CD4-positive, alpha-beta T cell treated with Interferon gamma for 1 hour (primary cell): ENCODE data around the gene HEPN1.

ENCODE experiments used
- DNase-seq: peaks from one replicate; pipeline ENCODE4 v3.0.0-alpha.2; 2020

HEPN1 gene

GRCh38 chr11:124886476-124886875, 32.6 kb upstream of the HEPN1 start:
- DNase-seq = no peak

- no peak for DNase-seq
Measured at GRCh38 chr11:124886978-124887666, 31.9 kb upstream of the HEPN1 start.

- no peak for DNase-seq
Measured at GRCh38 chr11:124887667-124888013, 31.4 kb upstream of the HEPN1 start.

GRCh38 chr11:124889191-124890091, 29.6 kb upstream of the HEPN1 start:
- DNase-seq = no peak

DNA sequence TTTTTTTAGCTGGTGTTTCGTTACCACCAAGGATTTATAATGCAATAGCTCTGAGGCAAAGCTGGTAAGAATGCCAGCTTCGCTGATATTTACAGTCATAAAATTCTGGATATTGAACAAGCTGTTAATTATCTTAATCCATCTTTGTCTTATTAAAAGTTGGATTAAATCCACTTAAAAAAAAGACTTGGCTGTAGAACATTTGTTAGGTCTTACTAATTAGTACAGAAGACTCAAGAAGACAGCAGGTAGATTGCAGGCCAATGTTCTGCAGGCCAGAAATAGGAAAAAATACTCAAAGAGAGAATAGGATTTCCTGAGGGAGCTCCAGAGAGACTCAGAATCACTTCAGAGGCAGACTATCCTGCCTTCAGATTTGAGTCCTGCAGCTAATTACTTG, 28.9 kb upstream of the HEPN1 start:
- DNase-seq = no peak

GRCh38 chr11:124890683-124891372, 28.2 kb upstream of the HEPN1 start:
- no peak for DNase-seq

DNA sequence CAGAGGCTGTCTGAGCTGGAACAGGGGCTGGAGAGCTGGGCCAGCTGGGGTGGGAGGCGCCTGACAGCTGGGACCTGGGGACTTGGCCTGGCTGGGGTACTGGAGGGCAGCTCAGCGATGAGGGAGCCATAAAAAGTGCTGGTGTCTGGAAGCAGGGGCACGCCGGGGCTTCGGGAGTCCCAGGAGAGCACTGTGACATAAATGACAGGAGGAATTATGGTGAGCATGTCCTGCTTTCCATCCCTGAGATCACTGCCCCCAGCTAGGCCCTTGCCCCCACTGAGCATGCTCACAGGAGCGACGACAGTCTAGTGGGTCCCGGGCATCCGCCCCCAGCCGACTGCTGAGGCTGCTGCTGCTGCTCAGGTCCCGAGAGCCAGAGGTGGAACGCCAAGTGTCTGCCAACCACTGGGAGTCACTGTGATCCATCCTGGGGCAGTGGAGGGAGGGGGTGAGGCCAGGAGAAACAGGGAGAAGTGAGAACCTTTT, 27.6 kb upstream of the HEPN1 start:
- DNase-seq = no peak

DNA sequence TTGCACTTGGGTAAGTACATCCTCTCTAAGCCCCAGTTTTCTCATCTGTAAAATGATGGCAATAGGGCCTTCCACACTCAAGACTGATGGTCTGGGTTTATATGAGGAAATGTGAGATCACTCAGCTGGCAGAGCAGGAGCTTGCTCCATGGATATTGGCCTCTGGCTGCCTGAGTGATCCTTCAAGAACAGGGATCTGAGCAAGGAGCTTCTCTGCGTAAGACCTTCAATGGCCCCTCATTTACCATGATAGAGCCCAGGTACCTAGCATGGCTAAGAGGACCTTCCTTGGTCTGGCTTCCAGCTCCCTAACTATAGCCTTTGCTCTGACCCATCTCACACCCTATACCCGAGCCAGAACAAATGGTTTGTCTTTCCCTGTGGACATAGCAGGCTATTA, 26.9 kb upstream of the HEPN1 start:
- no peak for DNase-seq

DNA sequence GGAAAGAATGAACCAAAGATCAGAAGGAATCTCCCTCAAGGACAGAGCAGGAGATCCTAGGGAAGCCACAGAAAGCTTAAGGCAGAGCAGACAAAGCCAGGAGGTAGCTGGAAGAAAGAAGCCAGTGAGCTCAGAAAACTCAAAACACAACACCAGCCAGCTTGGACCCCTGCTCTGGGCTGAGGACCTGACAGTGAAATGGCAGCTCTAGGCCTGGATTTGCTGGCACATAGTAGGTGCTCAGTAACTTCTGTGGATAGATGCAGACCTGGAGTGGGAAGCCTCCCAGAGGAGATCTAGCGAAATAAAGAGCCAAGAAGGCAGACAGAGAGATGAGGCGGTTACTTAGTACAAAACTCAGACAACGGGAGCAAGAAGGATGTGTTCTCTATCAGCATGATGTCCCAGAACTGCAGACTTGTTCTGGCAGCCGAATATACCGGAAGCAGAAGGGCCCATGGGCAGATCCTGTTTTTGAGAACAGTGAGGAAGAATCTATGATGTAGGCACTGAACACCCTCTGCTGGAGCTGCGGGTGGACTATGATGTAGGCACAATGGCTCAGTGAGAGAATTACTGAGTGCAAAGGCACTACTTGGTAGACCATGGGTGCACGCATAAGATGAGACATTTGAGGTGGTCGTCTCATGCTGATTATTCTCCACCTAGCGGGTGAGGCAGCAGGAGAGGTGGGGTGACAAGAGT, 26.1 kb upstream of the HEPN1 start:
- no peak for DNase-seq

GRCh38 chr11:124893781-124894401, 25.2 kb upstream of the HEPN1 start:
- no peak for DNase-seq

GRCh38 chr11:124894606-124895430, 24.2 kb upstream of the HEPN1 start:
- DNase-seq = no peak

DNA sequence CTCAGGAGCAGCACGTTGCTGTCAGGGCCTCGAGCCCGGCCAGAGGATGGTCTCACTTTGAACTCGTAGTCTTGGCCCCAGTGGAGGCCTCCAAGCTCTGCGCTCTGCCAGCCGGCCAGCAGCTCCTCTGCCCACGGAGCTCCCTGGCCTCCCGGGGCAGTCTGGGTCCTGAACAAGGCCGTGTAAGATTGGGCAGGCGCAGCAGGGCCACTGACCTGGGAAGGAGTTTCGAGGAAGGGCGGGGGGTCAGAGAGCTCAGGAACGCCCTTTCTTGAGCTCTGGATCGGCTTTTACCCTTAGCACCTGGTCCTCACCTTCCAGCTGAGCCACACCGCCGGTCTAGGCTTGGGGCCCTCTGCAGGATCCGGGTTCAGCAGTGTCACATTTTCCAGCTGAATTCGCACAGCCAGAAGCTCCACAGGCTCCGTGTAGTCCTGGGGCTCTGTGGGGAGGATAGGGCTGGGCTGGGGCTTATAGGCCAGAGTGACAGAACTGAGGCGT, 23.5 kb upstream of the HEPN1 start:
- no peak for DNase-seq

DNA sequence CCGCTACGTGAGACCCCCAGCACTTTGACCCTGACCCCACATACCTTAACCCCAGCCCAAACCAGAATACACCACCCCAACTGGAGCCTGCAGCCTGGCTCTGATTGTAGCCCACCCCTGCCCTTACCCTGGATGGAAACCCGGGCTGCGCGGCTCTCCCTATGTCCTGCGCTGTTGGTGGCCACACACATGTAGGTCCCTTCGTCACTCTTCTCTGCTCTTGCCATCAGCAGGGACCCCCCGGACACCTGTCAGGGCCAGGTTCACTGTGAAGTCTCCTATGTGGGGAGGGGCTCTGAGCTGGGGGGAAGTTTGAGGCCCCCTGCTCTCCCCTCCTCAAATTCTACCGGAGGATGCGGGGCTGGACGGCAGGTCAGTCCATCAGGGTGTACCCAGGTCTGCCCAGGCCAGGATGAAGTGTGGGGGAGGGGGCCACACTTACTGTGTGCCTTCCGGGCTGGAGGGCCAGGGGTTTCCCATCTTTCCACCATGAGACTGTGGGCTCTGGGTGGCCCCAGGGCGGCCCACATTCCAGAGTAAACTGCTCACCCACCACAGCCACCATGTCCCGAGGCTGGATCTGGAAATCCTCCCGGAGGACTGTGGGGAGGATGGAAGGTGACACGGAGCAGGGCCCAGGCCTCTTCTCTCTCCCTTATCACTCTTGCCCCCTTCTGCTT, 22.8 kb upstream of the HEPN1 start:
- DNase-seq = no peak

DNA sequence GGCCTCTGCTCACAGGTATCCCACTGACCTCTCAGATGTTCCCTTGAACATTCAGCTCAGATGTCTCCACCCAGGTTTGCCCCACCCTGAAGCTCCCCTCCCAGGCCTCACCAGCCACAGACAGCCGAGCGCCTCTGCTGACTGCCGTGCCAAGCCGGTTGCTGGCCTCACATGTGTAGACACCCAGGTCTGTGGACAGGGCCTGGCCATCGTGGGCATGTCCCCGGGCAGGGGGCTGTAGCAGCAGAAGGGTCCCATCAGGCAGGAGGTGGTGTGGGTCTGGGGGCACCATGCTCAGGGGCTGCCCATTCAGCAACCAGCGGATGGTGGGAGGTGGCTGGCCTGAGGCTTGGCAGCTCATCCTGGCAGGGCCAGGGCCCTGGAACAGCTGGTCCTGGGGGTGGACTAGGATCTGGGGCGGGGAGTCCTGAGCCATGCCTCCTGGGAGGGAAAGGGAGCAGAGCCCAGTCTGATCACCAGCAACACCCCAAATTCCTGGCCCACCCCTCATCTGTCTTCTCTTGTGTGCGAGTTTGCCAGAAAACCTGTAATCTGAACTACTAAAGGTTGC, 22.1 kb upstream of the HEPN1 start:
- no peak for DNase-seq

- DNase-seq = no peak
Measured at GRCh38 chr11:124897674-124898262, 21.3 kb upstream of the HEPN1 start, which contains the start of gene ROBO4. Gene ROBO4, minus strand, starts transcription at chr11:124897865. Its CDS starts 70 bp downstream, at chr11:124897795.

- DNase-seq = no peak
Measured at GRCh38 chr11:124898263-124898680, 20.8 kb upstream of the HEPN1 start.

- no peak for DNase-seq
Measured at GRCh38 chr11:124898711-124899110, 20.3 kb upstream of the HEPN1 start.

DNA sequence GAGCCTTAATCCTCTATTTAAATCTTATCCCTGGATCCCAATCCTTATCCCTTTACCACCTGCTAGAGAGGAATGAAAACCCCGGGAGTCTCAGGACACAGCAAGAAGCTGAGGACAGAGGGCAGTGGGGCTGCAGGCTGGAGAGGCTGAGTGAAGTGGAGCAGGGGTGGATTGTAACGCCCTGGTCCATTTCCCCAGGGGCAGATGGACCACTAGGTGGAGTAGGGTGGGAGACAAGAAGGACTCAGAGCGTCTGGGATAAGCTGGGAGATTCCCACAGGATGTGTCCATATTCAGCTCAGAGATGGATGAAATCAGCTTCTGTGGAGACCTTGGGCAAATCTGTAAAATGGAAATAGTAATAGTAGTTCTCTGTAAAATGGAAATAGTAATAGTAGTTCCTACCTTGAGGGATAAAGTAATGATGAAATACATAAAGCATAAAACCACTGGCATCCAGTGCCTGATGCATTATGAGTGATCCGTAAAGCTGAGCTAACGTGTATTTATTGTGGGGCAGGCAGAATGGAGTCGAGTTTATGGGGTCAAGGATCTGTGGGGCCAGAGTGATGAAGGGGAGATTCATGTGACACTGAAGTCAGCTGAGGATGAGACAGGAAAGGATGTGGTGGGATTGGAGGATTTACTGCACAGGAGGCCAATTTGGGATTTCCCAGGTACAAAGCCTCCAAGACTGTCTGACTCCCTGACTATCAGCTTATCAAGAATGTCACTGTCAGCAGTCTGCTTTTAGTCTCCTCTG, 19.5 kb upstream of the HEPN1 start:
- DNase-seq = no peak

DNA sequence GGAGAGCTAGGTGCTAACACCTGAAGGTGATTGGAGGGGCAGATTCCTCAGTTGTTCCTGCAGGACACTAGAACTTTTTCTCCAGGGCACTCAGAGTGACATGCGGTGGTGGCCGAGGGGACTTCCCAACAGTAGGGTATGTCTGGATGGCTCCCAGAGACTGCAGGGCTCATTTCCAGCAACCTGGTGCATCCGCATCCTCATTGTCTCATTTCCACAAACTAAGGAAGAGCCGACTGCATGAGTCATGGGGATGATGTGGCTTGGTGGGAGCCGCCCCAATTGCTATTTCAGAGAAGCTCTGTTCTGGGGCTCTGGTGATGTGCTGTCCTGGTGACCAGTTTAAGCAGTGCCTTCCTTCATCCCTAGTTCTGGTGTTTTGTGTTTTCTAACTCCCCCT, 18.6 kb upstream of the HEPN1 start:
- DNase-seq = no peak
